ENCODE data around the gene PAPSS1. TPM values are rescaled to one million over a fixed set of nuclear protein-coding genes. Genes with fewer than 3 reads are reported as not detected.

The PAPSS1 gene
- total and polyA plus RNA-seq, 2 experiments from 2014 or later, result 25.4 to 40.6 TPM

DNA sequence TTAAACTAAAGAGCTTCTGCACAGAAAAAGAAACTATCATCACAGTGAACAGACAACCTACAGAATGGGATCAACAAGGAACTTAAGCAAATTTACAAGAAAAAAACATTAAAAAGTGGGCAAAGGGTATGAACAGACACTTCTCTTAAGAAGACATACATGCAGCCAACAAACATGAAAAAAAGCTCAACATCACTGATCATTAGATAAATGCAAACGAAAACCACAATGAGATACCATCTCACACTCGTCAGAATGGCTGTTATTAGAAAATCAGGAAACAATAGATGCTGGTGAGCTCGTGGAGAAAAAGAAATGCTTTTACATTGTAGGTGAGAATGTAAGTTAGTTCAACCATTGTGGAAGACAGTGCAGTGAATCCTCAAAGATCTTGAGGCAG lies 27.8 kb downstream of the PAPSS1 start:
- H3K36me3 ChIP-seq, result no peaks in the 10 kb centered on the region

DNA sequence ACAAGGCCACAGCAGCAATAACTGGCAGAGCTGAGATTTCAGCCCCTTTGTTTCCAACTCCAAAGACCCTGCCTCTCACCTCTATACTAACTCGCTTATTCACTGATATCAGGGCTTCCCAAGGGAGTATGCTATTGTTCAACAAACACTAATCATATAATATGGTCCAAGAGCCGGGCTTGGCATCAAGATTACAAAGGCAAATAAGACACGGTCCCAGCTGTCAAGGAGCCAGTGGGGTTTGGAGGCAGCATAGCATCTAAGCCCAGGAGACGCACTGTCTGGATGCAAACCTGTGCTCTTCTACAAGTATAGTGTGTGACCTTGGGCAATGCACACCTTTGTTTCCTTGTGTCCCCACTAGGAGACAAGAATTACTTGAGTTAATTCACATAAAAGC lies 28.7 kb downstream of the PAPSS1 start:
- no peak overlapping the region for H3K4me3 ChIP-seq
- no peak for DNase-seq (ENCODE audit: low read depth in 1 of 2, low spot score in 1 of 2)
- no peaks in the 10 kb centered on the region for H3K4me1 ChIP-seq (ENCODE audit: low read depth)
- no peaks in the 10 kb centered on the region for H3K36me3 ChIP-seq
- TF ChIP-seq CTCF (IDR thresholded peaks at IDR 0.05; ENCODE audit: low read depth, low read length), result no peak
- no peaks in the 10 kb centered on the region for H3K9me3 ChIP-seq (ENCODE audit: low read depth)
- H3K27me3 ChIP-seq, result no peaks in the 10 kb centered on the region
- no peak overlapping the region for H3K27ac ChIP-seq

More for the DNA sequence above, 27.8 kb downstream of the PAPSS1 start:
- no peak for TF ChIP-seq CTCF (IDR thresholded peaks at IDR 0.05; ENCODE audit: low read depth, low read length)
- Histone ChIP-seq H3K9me3 (ENCODE audit: low read depth) (no peaks in the 10 kb centered on the region), H3K27ac (no peak overlapping the region), H3K27me3 (no peaks in the 10 kb centered on the region), H3K4me3 (no peak overlapping the region), H3K4me1 (ENCODE audit: low read depth) (no peaks in the 10 kb centered on the region)
- no peak for DNase-seq (ENCODE audit: low read depth in 1 of 2, low spot score in 1 of 2)

DNA sequence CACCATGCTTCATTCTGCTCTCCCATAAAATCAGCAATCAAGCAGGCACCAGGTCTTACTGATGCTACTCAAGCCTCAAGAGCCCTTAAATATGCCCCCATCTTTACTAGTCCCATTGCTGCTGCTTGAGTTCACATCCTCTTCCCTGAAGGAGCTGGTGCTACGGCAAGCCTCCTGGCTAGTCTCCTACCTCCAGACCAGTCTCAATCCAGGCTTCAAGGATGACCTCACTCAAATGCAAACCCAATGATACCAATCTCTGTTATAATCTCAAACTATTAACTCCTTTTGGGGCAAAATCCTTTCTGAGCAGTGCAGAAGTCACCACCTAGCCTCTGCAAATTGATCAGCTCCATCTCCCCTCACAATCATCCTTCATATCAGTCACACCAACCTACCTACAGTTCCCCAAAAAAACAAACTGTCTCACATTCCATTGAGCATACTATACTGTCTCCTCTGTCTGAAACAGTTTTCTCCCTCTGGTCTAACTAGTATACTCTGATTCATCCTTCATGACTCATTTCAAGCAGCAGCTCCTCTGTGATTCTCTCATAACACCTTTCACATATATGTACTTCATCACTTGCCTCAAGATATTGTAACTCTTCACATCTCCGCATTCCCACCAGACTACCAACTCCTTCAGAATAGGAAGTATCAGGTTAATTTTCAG lies 30.0 kb downstream of the PAPSS1 start:
- Histone ChIP-seq H3K27me3 (no peaks in the 10 kb centered on the region), H3K4me3 (no peak overlapping the region), H3K9me3 (ENCODE audit: low read depth) (no peaks in the 10 kb centered on the region), H3K4me1 (ENCODE audit: low read depth) (no peaks in the 10 kb centered on the region), H3K36me3 (no peaks in the 10 kb centered on the region), H3K27ac (no peak overlapping the region)
- peak in 1 of 2 donors; percentile 59 for DNase-seq (ENCODE audit: low read depth in 1 of 2, low spot score in 1 of 2)
- TF ChIP-seq CTCF (IDR thresholded peaks at IDR 0.05; ENCODE audit: low read depth, low read length), result no peak

DNA sequence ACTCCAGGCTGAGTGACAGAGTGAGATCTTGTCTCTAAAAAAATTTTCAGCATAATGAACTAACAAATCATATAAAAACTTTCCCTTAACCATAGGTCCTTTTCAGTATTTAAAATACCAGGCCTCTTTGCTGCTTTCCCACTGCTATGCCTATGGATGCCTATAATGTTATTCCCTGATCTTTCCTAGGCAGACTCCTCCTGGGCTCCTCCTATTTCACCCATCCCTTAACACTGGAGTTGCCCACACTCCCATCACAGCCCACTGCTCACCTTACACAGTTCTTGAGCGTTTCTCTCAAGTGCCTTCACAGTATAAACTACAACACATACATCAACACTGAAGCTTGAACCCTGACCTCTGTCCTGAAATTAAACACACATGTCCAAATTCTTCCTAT lies 31.6 kb downstream of the PAPSS1 start:
- Histone ChIP-seq H3K36me3 (no peaks in the 10 kb centered on the region), H3K4me1 (ENCODE audit: low read depth) (no peaks in the 10 kb centered on the region), H3K9me3 (ENCODE audit: low read depth) (no peaks in the 10 kb centered on the region), H3K27me3 (no peaks in the 10 kb centered on the region), H3K27ac (no peak overlapping the region), H3K4me3 (no peak overlapping the region)
- no peak for TF ChIP-seq CTCF (IDR thresholded peaks at IDR 0.05; ENCODE audit: low read depth, low read length)
- no peak for DNase-seq (ENCODE audit: low read depth in 1 of 2, low spot score in 1 of 2)

DNA sequence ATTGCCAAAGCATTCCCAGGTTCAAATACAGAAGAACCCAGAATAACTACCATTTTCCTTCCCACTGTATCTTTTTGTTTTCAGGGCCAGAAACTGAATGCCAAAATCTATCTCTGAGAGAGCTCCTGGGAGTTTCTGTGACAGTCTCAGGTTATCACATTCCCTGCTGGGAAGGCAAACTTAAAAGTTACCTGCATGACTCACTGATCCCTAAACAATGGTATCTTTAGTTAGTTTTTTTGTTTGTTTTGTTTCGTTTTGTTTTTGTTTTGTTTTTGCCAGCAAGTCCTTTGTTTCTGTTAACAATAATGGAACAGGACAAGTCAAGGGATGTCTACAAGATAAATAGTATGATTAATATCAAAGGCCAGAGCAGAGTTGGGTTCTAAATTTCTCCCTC lies 34.3 kb downstream of the PAPSS1 start:
- no peak overlapping the region for H3K27ac ChIP-seq
- no peaks in the 10 kb centered on the region for H3K27me3 ChIP-seq
- H3K9me3 ChIP-seq (ENCODE audit: low read depth), result no peaks in the 10 kb centered on the region
- no peak for TF ChIP-seq CTCF (IDR thresholded peaks at IDR 0.05; ENCODE audit: low read depth, low read length)
- H3K4me1 ChIP-seq (ENCODE audit: low read depth), result no peaks in the 10 kb centered on the region
- H3K36me3 ChIP-seq, result no peaks in the 10 kb centered on the region
- H3K4me3 ChIP-seq, result no peak overlapping the region
- no peak for DNase-seq (ENCODE audit: low read depth in 1 of 2, low spot score in 1 of 2)
